GM21786 (cell line): ENCODE results near the gene ODAD2.

ENCODE experiments used
- ATAC-seq: cut with Tn5 transposase; IDR thresholded peaks from one replicate; pipeline ENCODE4 v1.9.1; 2021; ENCODE audit not compliant: unreplicated experiment

Gene ODAD2

GRCh38 chr10:27774831-27775230 is 224.0 kb downstream of the ODAD2 start:
- ATAC-seq: no peak

GRCh38 chr10:27771231-27771630 is 227.6 kb downstream of the ODAD2 start:
- no peak for ATAC-seq

GRCh38 chr10:27770181-27770580 is 228.7 kb downstream of the ODAD2 start:
- ATAC-seq: no peak
